Medulla oblongata (tissue), 1 donor: ENCODE measurements around the gene TTC28.
"Not testable (repeated sequence)": the region's sequence is repeated elsewhere in the genome, so short reads cannot be mapped to it uniquely, and the experiment has no call there.

Experiments used
- DNase-seq: peaks from one replicate; pipeline ENCODE4 v3.0.0-alpha.2; 2015; ENCODE audit errors: extremely low spot score

TTC28 gene

GRCh38 chr22:28229566-28230485 is 449.8 kb downstream of the TTC28 start:
- DNase-seq: no peak

- no peak for DNase-seq
Observed at GRCh38 chr22:28223826-28224225, 455.8 kb downstream of the TTC28 start.

- DNase-seq: no peak
Observed at GRCh38 chr22:28222976-28223745, 456.5 kb downstream of the TTC28 start.

GRCh38 chr22:28222571-28222970 is 457.1 kb downstream of the TTC28 start:
- DNase-seq: no peak

- no peak for DNase-seq
Observed at GRCh38 chr22:28222052-28222451, 457.6 kb downstream of the TTC28 start.

- DNase-seq: no peak
Observed at GRCh38 chr22:28220626-28221363, 458.8 kb downstream of the TTC28 start.

- DNase-seq: no peak
Observed at GRCh38 chr22:28217277-28217676, 462.4 kb downstream of the TTC28 start.

GRCh38 chr22:28214750-28215149 is 464.9 kb downstream of the TTC28 start:
- not testable (repeated sequence) for DNase-seq

- not testable (repeated sequence) for DNase-seq
Observed at GRCh38 chr22:28209457-28209856, 470.2 kb downstream of the TTC28 start.

- no peak for DNase-seq
Observed at GRCh38 chr22:28208787-28209186, 470.9 kb downstream of the TTC28 start.

GRCh38 chr22:28208036-28208435 is 471.6 kb downstream of the TTC28 start:
- no peak for DNase-seq

GRCh38 chr22:28207281-28208030 is 472.2 kb downstream of the TTC28 start:
- no peak for DNase-seq

- no peak for DNase-seq
Observed at GRCh38 chr22:28205926-28206325, 473.7 kb downstream of the TTC28 start.

- DNase-seq: no peak
Observed at GRCh38 chr22:28204382-28204781, 475.3 kb downstream of the TTC28 start.

- DNase-seq: no peak
Observed at GRCh38 chr22:28203286-28203685, 476.4 kb downstream of the TTC28 start.

- no peak for DNase-seq
Observed at GRCh38 chr22:28198692-28199091, 480.9 kb downstream of the TTC28 start.

GRCh38 chr22:28191571-28191970 is 488.1 kb downstream of the TTC28 start:
- not testable (repeated sequence) for DNase-seq

GRCh38 chr22:28188178-28188879 is 491.3 kb downstream of the TTC28 start:
- DNase-seq: no peak

GRCh38 chr22:28187612-28188011 is 492.0 kb downstream of the TTC28 start:
- DNase-seq: no peak

- no peak for DNase-seq
Observed at GRCh38 chr22:28186641-28187040, 493.0 kb downstream of the TTC28 start.

- DNase-seq: no peak
Observed at GRCh38 chr22:28185130-28185529, 494.5 kb downstream of the TTC28 start.
